ENCODE results near the gene PDLIM1.

PDLIM1 gene

GRCh38 chr10:95256268-95256667, 34.5 kb downstream of the PDLIM1 start:
- no peak for TF ChIP-seq CTCF (IDR thresholded peaks at IDR 0.05; ENCODE audit: extremely low read depth, insufficient read depth, missing control alignments)
- DNase-seq (ENCODE audit: low spot score) = no peak
- in situ Hi-C loops (cut with MboI; ENCODE audit: low pct_unique_long_range_greater_than_20kb, low sequenced_read_pairs, unreplicated experiment) = no loop called here

- in situ Hi-C loops (cut with MboI; ENCODE audit: low pct_unique_long_range_greater_than_20kb, low sequenced_read_pairs, unreplicated experiment) = no loop called here
- DNase-seq (ENCODE audit: low spot score) = no peak
- TF ChIP-seq CTCF (IDR thresholded peaks at IDR 0.05; ENCODE audit: extremely low read depth, insufficient read depth, missing control alignments) = no peak
These were observed 36.2 kb downstream of the PDLIM1 start for GRCh38 chr10:95254629-95255028.

DNA sequence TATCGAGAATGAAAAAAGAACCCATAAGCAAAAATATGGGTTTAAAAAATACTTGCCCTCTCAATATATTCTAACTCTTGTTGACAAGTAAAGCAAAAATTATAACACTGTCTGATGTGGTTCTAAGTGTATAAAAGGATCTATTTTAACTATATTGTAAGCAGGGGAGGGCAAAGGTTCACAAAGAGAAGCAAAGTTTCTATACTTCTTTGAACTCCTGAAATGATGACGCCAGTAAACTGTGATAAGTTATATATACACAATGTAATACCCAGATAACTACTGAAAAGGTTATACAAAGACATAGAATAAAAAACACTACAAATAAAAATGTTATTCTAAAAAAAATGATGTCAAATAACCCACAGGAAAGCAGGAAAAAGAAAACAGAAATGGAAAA, 37.1 kb downstream of the PDLIM1 start:
- no peak for TF ChIP-seq CTCF (IDR thresholded peaks at IDR 0.05; ENCODE audit: extremely low read depth, insufficient read depth, missing control alignments)
- DNase-seq (ENCODE audit: low spot score) = no peak
- in situ Hi-C loops (cut with MboI; ENCODE audit: low pct_unique_long_range_greater_than_20kb, low sequenced_read_pairs, unreplicated experiment) = no loop called here

GRCh38 chr10:95253007-95253406, 37.8 kb downstream of the PDLIM1 start:
- in situ Hi-C loops (cut with MboI; ENCODE audit: low pct_unique_long_range_greater_than_20kb, low sequenced_read_pairs, unreplicated experiment) = no loop called here
- no peak for TF ChIP-seq CTCF (IDR thresholded peaks at IDR 0.05; ENCODE audit: extremely low read depth, insufficient read depth, missing control alignments)
- no peak for DNase-seq (ENCODE audit: low spot score)

GRCh38 chr10:95250856-95251255, 39.9 kb downstream of the PDLIM1 start:
- TF ChIP-seq CTCF (IDR thresholded peaks at IDR 0.05; ENCODE audit: extremely low read depth, insufficient read depth, missing control alignments) = no peak
- no peak for DNase-seq (ENCODE audit: low spot score)
- in situ Hi-C loops (cut with MboI; ENCODE audit: low pct_unique_long_range_greater_than_20kb, low sequenced_read_pairs, unreplicated experiment) = no loop called here

DNA sequence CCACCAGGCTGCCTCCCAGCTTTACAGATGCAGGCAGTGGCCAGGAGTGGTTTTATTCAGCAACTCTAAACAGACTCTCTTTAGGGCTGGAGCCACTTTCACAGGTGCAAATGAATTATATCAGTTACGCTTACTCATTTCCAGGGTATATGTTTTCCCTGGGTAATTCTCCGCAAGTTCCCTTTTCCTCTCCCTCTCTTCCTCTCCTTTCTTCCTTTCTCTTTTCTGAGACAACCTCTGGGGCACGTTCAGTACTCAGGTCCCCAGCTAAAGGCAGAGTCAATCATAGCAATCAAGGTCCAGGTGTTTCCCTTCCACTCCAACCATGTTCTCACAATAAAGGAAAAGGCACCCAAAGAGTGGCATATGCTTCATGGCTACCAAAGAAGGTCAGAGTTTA, 41.3 kb downstream of the PDLIM1 start:
- in situ Hi-C loops (cut with MboI; ENCODE audit: low pct_unique_long_range_greater_than_20kb, low sequenced_read_pairs, unreplicated experiment) = loop anchor here (10.0 kb wide), 1 partner anchor 115 kb away; no protein-coding TSS in a partner anchor
- TF ChIP-seq CTCF (IDR thresholded peaks at IDR 0.05; ENCODE audit: extremely low read depth, insufficient read depth, missing control alignments) = no peak
- no peak for DNase-seq (ENCODE audit: low spot score)

GRCh38 chr10:95248989-95249388, 41.8 kb downstream of the PDLIM1 start:
- in situ Hi-C loops (cut with MboI; ENCODE audit: low pct_unique_long_range_greater_than_20kb, low sequenced_read_pairs, unreplicated experiment) = loop anchor here (10.0 kb wide), 1 partner anchor 116 kb away; no protein-coding TSS in a partner anchor
- no peak for DNase-seq (ENCODE audit: low spot score)
- TF ChIP-seq CTCF (IDR thresholded peaks at IDR 0.05; ENCODE audit: extremely low read depth, insufficient read depth, missing control alignments) = no peak

Measured in GM13977 (cell line).